ENCODE results near the gene IGLL1.
A peak's percentile ranks its signal among the peaks of the same experiment; 100 is the strongest.
"Not testable (repeated sequence)": the region's sequence is repeated elsewhere in the genome, so short reads cannot be mapped to it uniquely, and the experiment has no call there.

IGLL1 gene

GRCh38 chr22:23537416-23537815, 42.7 kb downstream of the IGLL1 start:
- no peaks in the 10 kb centered on the region for H3F3A ChIP-seq (ENCODE audit: control insufficient read depth, insufficient read depth)
- H3K27ac ChIP-seq (ENCODE audit: low read depth, low read length) = no peak overlapping the region
- H3K27me3 ChIP-seq (ENCODE audit: control insufficient read depth, low read length) = no peaks in the 10 kb centered on the region
- no peaks in the 10 kb centered on the region for H3K9me3 ChIP-seq (ENCODE audit: control insufficient read depth, insufficient read depth, low read length)
- H3K4me1 ChIP-seq (ENCODE audit: control insufficient read depth, low read length) = peaks cover 16% of the 10 kb centered on the region
- no peaks in the 10 kb centered on the region for H3K79me2 ChIP-seq (ENCODE audit: control insufficient read depth, low read length)
- no peak overlapping the region for H3K4me2 ChIP-seq (ENCODE audit: low read length)
- no peaks in the 10 kb centered on the region for H3K9me2 ChIP-seq (replicated peaks; ENCODE audit: control insufficient read depth, low read length)
- TF ChIP-seq CTCF (IDR thresholded peaks at IDR 0.05; ENCODE audit: low read depth, low read length, poor library complexity, severe bottlenecking) (no peak), EZH2phosphoT487 (IDR thresholded peaks at IDR 0.05; ENCODE audit: borderline replicate concordance, low read length) (no peak)
- H4K20me1 ChIP-seq (ENCODE audit: control insufficient read depth, insufficient read depth, low read depth, low read length) = no peaks in the 10 kb centered on the region
- H3K4me3 ChIP-seq (ENCODE audit: low read length) = no peak overlapping the region
- H3K36me3 ChIP-seq (ENCODE audit: control insufficient read depth, low read length) = no peaks in the 10 kb centered on the region

DNA sequence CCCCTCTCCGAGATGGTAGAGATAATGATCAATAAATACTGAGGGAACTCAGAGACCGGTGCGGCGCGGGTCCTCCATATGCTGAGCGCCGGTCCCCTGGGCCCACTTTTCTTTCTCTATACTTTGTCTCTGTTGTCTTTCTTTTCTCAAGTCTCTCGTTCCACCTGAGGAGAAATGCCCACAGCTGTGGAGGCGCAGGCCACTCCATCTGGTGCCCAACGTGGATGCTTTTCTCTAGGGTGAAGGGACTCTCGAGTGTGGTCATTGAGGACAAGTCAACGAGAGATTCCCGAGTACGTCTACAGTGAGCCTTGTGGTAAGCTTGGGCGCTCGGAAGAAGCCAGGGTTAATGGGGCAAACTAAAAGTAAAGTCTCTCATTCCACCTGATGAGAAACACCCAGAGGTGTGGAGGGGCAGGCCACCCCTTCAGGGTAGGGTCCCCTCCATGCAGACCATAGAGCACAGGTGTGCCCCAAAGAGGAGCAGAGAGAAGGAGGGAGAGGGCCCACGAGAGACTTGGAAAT, 43.2 kb downstream of the IGLL1 start:
- Histone ChIP-seq H3K27ac (ENCODE audit: low read depth, low read length) (no peak overlapping the region), H3K9me2 (replicated peaks; ENCODE audit: control insufficient read depth, low read length) (no peaks in the 10 kb centered on the region), H3K4me1 (ENCODE audit: control insufficient read depth, low read length) (peaks cover 16% of the 10 kb centered on the region), H3K27me3 (ENCODE audit: control insufficient read depth, low read length) (no peaks in the 10 kb centered on the region), H3F3A (ENCODE audit: control insufficient read depth, insufficient read depth) (no peaks in the 10 kb centered on the region), H3K4me2 (ENCODE audit: low read length) (no peak overlapping the region), H3K79me2 (ENCODE audit: control insufficient read depth, low read length) (no peaks in the 10 kb centered on the region), H3K36me3 (ENCODE audit: control insufficient read depth, low read length) (no peaks in the 10 kb centered on the region), H3K9me3 (ENCODE audit: control insufficient read depth, insufficient read depth, low read length) (no peaks in the 10 kb centered on the region), H3K4me3 (ENCODE audit: low read length) (no peak overlapping the region), H4K20me1 (ENCODE audit: control insufficient read depth, insufficient read depth, low read depth, low read length) (no peaks in the 10 kb centered on the region)
- TF ChIP-seq CTCF (IDR thresholded peaks at IDR 0.05; ENCODE audit: low read depth, low read length, poor library complexity, severe bottlenecking) = no peak

DNA sequence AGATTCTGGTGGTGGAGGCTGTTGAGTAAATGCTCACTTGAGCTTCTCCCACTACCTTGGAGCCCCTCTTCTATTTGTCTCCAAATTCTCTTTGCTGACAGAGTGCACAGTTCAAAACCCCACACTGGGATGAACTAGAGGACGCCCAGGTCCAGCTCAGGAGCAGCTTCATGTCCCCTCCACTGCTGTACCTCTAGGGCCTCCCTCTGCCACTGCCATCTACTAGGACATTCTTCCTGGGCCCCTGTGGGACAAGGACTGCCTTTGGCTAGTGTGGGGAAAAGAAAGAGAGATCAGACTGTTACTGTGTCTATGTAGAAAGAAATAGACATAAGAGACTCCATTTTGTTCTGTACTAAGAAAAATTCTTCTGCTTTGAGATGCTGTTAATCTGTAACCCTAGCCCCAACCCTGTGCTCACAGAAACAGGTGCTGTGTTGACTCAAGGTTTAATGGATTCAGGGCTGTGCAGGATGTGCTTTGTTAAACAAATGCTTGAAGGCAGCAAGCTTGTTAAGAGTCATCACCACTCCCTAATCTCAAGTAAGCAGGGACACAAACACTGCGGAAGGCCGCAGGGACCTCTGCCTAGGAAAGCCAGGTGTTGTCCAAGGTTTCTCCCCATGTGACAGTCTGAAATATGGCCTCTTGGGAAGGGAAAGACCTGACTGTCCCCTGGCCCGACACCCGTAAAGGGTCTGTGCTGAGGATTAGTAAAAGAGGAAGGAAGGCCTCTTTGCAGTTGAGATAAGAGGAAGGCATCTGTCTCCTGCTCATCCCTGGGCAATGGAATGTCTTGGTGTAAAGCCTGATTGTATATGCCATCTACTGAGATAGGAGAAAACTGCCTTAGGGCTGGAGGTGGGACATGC, 44.1 kb downstream of the IGLL1 start:
- Histone ChIP-seq H3K4me1 (ENCODE audit: control insufficient read depth, low read length) (peaks cover 16% of the 10 kb centered on the region), H3K4me2 (ENCODE audit: low read length) (peak overlapping the region; percentile 21; the same call in 1 of the 2 replicates)
- H3F3A ChIP-seq (ENCODE audit: control insufficient read depth, insufficient read depth); H3K79me2 ChIP-seq (ENCODE audit: control insufficient read depth, low read length); H3K4me3 ChIP-seq (ENCODE audit: low read length); H4K20me1 ChIP-seq (ENCODE audit: control insufficient read depth, insufficient read depth, low read depth, low read length); H3K27me3 ChIP-seq (ENCODE audit: control insufficient read depth, low read length); H3K9me3 ChIP-seq (ENCODE audit: control insufficient read depth, insufficient read depth, low read length); H3K9me2 ChIP-seq (replicated peaks; ENCODE audit: control insufficient read depth, low read length); H3K36me3 ChIP-seq (ENCODE audit: control insufficient read depth, low read length); H3K27ac ChIP-seq (ENCODE audit: low read depth, low read length): not testable (repeated sequence)

Measured in DOHH2 (cell line).